B cell (primary cell): Measurements from ENCODE around the gene OR1I1. TPM values are rescaled to one million over a fixed set of nuclear protein-coding genes. Genes with fewer than 3 reads are reported as not detected.

Experiments
- ATAC-seq: fragments of 200-7000 bp; cut with Tn5 transposase; one replicate; pipeline ENCODE4 v1.10.0; 2021; ENCODE audit warnings: low read depth, mild to moderate bottlenecking, moderate number of reproducible peaks, moderate library complexity
- CTCF ChIA-PET: fragments of 350-600 bp; sonication (Branson Sonifier 250); formaldehyde crosslinking; loops from one replicate; lab custom pipeline; 2021; ENCODE audit warnings: antibody characterized with exemption, inconsistent platforms; lab: Charles Lee
- POLR2A ChIA-PET: fragments of 350-600 bp; sonication (Branson Sonifier 250); formaldehyde crosslinking; loops from one replicate; lab custom pipeline; 2021; ENCODE audit warnings: antibody characterized with exemption; lab: Charles Lee
- DNase-seq: peaks from one replicate; pipeline ENCODE4 v3.0.0; 2013
- H2AFZ ChIP-seq: 2 replicates; pipeline ENCODE4 v1.6.1; 2012; ENCODE audit warnings: mild to moderate bottlenecking, low read depth, low read length; ENCODE audit not compliant: insufficient read depth, poor library complexity, severe bottlenecking
- H3K27ac ChIP-seq, 2 donors: 1 replicate in 1 of 2; 2 replicates in 1 of 2; pipeline ENCODE4 v1.5.1; 2012 to 2013; ENCODE audit warnings: low read length in 2 of 2, mild to moderate bottlenecking in 2 of 2, moderate library complexity in 1 of 2
- H3K27me3 ChIP-seq, 4 experiments: fragments of 200-600 bp in 1 of 4; sonication (generic) in 1 of 4; replicated peaks in 1 of 4; 1 replicate in 2 of 4; 2 replicates in 2 of 4; pipeline versions ENCODE4 v1.6.1 to v1.7.0; 2013 to 2016; ENCODE audit warnings: low read length in 3 of 4, mild to moderate bottlenecking in 2 of 4, mixed read lengths in 1 of 4, moderate library complexity in 1 of 4; ENCODE audit not compliant: insufficient read depth in 4 of 4, control insufficient read depth in 3 of 4; ENCODE audit errors: control extremely low read depth in 1 of 4
- H3K36me3 ChIP-seq, 2 experiments: replicated peaks in 1 of 2; 1 replicate in 1 of 2; 2 replicates in 1 of 2; pipeline versions ENCODE4 v1.6.1 to v1.7.1; 2013; ENCODE audit warnings: low read length in 1 of 2; ENCODE audit not compliant: insufficient read depth in 2 of 2, control insufficient read depth in 1 of 2; ENCODE audit errors: control extremely low read depth in 1 of 2, extremely low read depth in 1 of 2
- H3K4me1 ChIP-seq, 2 donors: fragments of 200-600 bp in 1 of 2; sonication (generic) in 1 of 2; 1 replicate in 1 of 2; 2 replicates in 1 of 2; pipeline versions ENCODE4 v1.5.1 to v1.6.1; 2013 to 2017; ENCODE audit warnings: low read length in 2 of 2; ENCODE audit not compliant: control insufficient read depth in 2 of 2, insufficient read depth in 2 of 2
- H3K4me2 ChIP-seq: replicated peaks from 2 replicates; pipeline ENCODE3; 2012; ENCODE audit warnings: mild to moderate bottlenecking, low read depth, low read length; ENCODE audit not compliant: poor library complexity, severe bottlenecking
- H3K4me3 ChIP-seq, 5 experiments: fragments of 200-600 bp in 1 of 5; sonication (generic) in 1 of 5; 1 replicate in 3 of 5; 2 replicates in 2 of 5; pipeline versions ENCODE4 v1.5.1 to v1.7.0; 2011 to 2016; ENCODE audit warnings: low read length in 4 of 5, mild to moderate bottlenecking in 4 of 5, low read depth in 2 of 5, control low read depth in 1 of 5, moderate library complexity in 1 of 5; ENCODE audit not compliant: insufficient read depth in 1 of 5; ENCODE audit errors: control extremely low read depth in 1 of 5, extremely low read depth in 1 of 5
- H3K79me2 ChIP-seq: fragments of 200-600 bp; sonication (generic); one replicate; pipeline ENCODE4 v1.6.0; 2016; ENCODE audit warnings: low read length; ENCODE audit not compliant: control insufficient read depth, insufficient read depth
- H3K9ac ChIP-seq: fragments of 200-600 bp; sonication (generic); 2 replicates; pipeline ENCODE4 v1.6.1; 2017; ENCODE audit warnings: mild to moderate bottlenecking, low read length, moderate library complexity
- H3K9me3 ChIP-seq, 3 donors: one replicate each; pipeline versions ENCODE4 v1.6.1 to v1.7.1; 2013; ENCODE audit warnings: low read length in 2 of 3; ENCODE audit not compliant: control insufficient read depth in 2 of 3, insufficient read depth in 1 of 3; ENCODE audit errors: control extremely low read depth in 1 of 3
- H4K20me1 ChIP-seq: 2 replicates; pipeline ENCODE4 v1.6.0; 2012; ENCODE audit warnings: mild to moderate bottlenecking, low read length; ENCODE audit not compliant: insufficient read depth, control insufficient read depth, poor library complexity, severe bottlenecking
- H3K27ac Mint-ChIP-seq: one replicate; pipeline ENCODE4 v1.8.0; 2021; ENCODE audit warnings: mixed read lengths
- H3K27me3 Mint-ChIP-seq: one replicate; pipeline ENCODE4 v1.8.0; 2021; ENCODE audit warnings: mixed read lengths
- H3K4me1 Mint-ChIP-seq: one replicate; pipeline ENCODE4 v1.8.0; 2021; ENCODE audit warnings: mixed read lengths
- H3K4me3 Mint-ChIP-seq: one replicate; pipeline ENCODE4 v1.8.0; 2021; ENCODE audit warnings: mixed read lengths
- H3K9me3 Mint-ChIP-seq: one replicate; pipeline ENCODE4 v1.8.0; 2022; ENCODE audit warnings: mixed read lengths; ENCODE audit not compliant: insufficient read depth
- CTCF ChIP-seq: fragments of 200-600 bp; IDR thresholded peaks from one replicate; pipeline ENCODE4 v1.8.0; 2022; ENCODE audit warnings: antibody characterized with exemption, mild to moderate bottlenecking
- EZH2 ChIP-seq: IDR thresholded peaks from 2 replicates; pipeline ENCODE4 v1.6.1; 2012; ENCODE audit warnings: borderline replicate concordance, low read depth, mild to moderate bottlenecking, moderate library complexity, low read length; ENCODE audit not compliant: insufficient read depth, poor library complexity, severe bottlenecking
- WGBS: methylation state at CpG from one replicate; pipeline ENCODE4 v1.1.5; 2013; ENCODE audit warnings: missing lambda C conversion rate; ENCODE audit not compliant: insufficient coverage; 5-methylcytosine and 5-hydroxymethylcytosine counted together
- intact Hi-C: fragments of 100-400 bp; cut with micrococcal nuclease; formaldehyde crosslinking; loops from one replicate; pipeline ENCODE4 v1.10.0; 2022
- polyA plus RNA-seq: library from polyadenylated mRNA; depleted of rRNA; stranded (reverse); fragments of >200 nt; gene quantifications from 2 replicates; pipeline ENCODE4 v1.2.3, GENCODE V29; 2012
- total RNA-seq, 2 donors: library from RNA; stranded (reverse); fragments of 120-200 nt in 1 of 2; gene quantifications; 1 replicate in 1 of 2; 2 replicates in 1 of 2; pipeline versions ENCODE4 v1.2.3 to v1.2.4, GENCODE V29; 2013 to 2022

The OR1I1 gene
- total and polyA plus RNA-seq, 2 donors (not counting 1 experiment from before 2014, with no cell fraction given): not detected

GRCh38 chr19:15115080-15115479, 33.1 kb downstream of the OR1I1 start:
- H3K27ac Mint-ChIP-seq: no peak overlapping the region
- no peak for TF ChIP-seq CTCF
- no peak for TF ChIP-seq EZH2
- no peak overlapping the region for H3K4me3 Mint-ChIP-seq
- Histone ChIP-seq H3K27me3 (no peaks in the 10 kb centered on the region), H3K9me3 (peaks cover 0 to 7% (median 0%) of the 10 kb centered on the region in 3 donors), H2AFZ (no peak overlapping the region), H3K27ac (no peak overlapping the region), H3K4me2 (no peak overlapping the region), H3K9ac (no peak overlapping the region), H4K20me1 (no peaks in the 10 kb centered on the region), H3K36me3 (peaks cover 0 to 34% of the 10 kb centered on the region in 2 experiments), H3K4me3 (no peak overlapping the region), H3K79me2 (no peaks in the 10 kb centered on the region), H3K4me1 (no peaks in the 10 kb centered on the region)
- no peaks in the 10 kb centered on the region for H3K4me1 Mint-ChIP-seq
- intact Hi-C loops: no loop called here
- no peak for DNase-seq
- CTCF ChIA-PET: no interaction called here
- H3K9me3 Mint-ChIP-seq: no peaks in the 10 kb centered on the region
- POLR2A ChIA-PET: no interaction called here
- H3K27me3 Mint-ChIP-seq: no peaks in the 10 kb centered on the region
- ATAC-seq: no peak
- WGBS: 98% methylated on average over 13 of the region's 13 CpGs

- Histone ChIP-seq H3K36me3 (peaks cover 0 to 39% of the 10 kb centered on the region in 2 experiments), H4K20me1 (no peaks in the 10 kb centered on the region), H3K4me3 (no peak overlapping the region), H3K9ac (no peak overlapping the region), H3K27me3 (no peaks in the 10 kb centered on the region), H3K4me2 (no peak overlapping the region), H2AFZ (no peak overlapping the region), H3K27ac (no peak overlapping the region), H3K4me1 (no peaks in the 10 kb centered on the region), H3K79me2 (no peaks in the 10 kb centered on the region), H3K9me3 (peaks cover 0 to 7% (median 0%) of the 10 kb centered on the region in 3 donors)
- CTCF ChIA-PET: no interaction called here
- POLR2A ChIA-PET: no interaction called here
- Mint-ChIP-seq H3K4me1 (no peaks in the 10 kb centered on the region), H3K4me3 (no peak overlapping the region), H3K27me3 (no peaks in the 10 kb centered on the region), H3K9me3 (no peaks in the 10 kb centered on the region), H3K27ac (no peak overlapping the region)
- ATAC-seq: no peak
- 73% methylated on average over 18 of the region's 23 CpGs for WGBS
- TF ChIP-seq CTCF (no peak), EZH2 (no peak)
- DNase-seq: no peak
- intact Hi-C loops: no loop called here
Observed at GRCh38 chr19:15115762-15116615, 34.0 kb downstream of the OR1I1 start.
